GM19240 (cell line): Measurements from ENCODE around the gene TMEM33.

Source experiments
- DNase-seq: peaks from one replicate; pipeline ENCODE4 v3.0.0; 2011; ENCODE audit warnings: low spot score; ENCODE audit not compliant: insufficient read length

TMEM33 gene

GRCh38 chr4:41939016-41939626 lies 3.9 kb downstream of the TMEM33 start:
- DNase-seq, result no peak

- DNase-seq, result no peak
These were observed 5.6 kb downstream of the TMEM33 start for GRCh38 chr4:41940834-41941233.

GRCh38 chr4:41943506-41943905 lies 8.3 kb downstream of the TMEM33 start:
- DNase-seq, result no peak

- no peak for DNase-seq
These were observed 8.9 kb downstream of the TMEM33 start for GRCh38 chr4:41944089-41944488.

- DNase-seq, result no peak
These were observed 14.3 kb downstream of the TMEM33 start for GRCh38 chr4:41949531-41949930.

GRCh38 chr4:41957634-41958033 lies 22.4 kb downstream of the TMEM33 start:
- no peak for DNase-seq

- no peak for DNase-seq
These were observed 27.9 kb downstream of the TMEM33 start for GRCh38 chr4:41963105-41963504.

GRCh38 chr4:41964401-41964800 lies 29.2 kb downstream of the TMEM33 start:
- DNase-seq, result no peak

GRCh38 chr4:41967392-41967791 lies 32.2 kb downstream of the TMEM33 start:
- no peak for DNase-seq

- DNase-seq, result no peak
These were observed 34.4 kb downstream of the TMEM33 start for GRCh38 chr4:41969671-41970070.

- DNase-seq, result no peak
These were observed 40.1 kb downstream of the TMEM33 start for GRCh38 chr4:41975341-41975740.

- DNase-seq, result no peak
These were observed 41.7 kb downstream of the TMEM33 start for GRCh38 chr4:41976775-41977516.

GRCh38 chr4:41977709-41978108 lies 42.5 kb downstream of the TMEM33 start:
- DNase-seq, result no peak

GRCh38 chr4:41981456-41981855 lies 46.2 kb downstream of the TMEM33 start, which contains the start of gene DCAF4L1:
Gene DCAF4L1 (plus strand): TSS chr4:41981756. CDS start chr4:41981793, 37 bp downstream.
- no peak for DNase-seq

- DNase-seq, result no peak
These were observed 47.5 kb downstream of the TMEM33 start for GRCh38 chr4:41982716-41983115.

- no peak for DNase-seq
These were observed 49.9 kb downstream of the TMEM33 start for GRCh38 chr4:41985151-41985550.

GRCh38 chr4:41989994-41990364 lies 54.8 kb downstream of the TMEM33 start:
- no peak for DNase-seq

- peak; percentile 95 for DNase-seq
These were observed 55.3 kb downstream of the TMEM33 start, which contains the start of gene SLC30A9 for GRCh38 chr4:41990365-41991111. Gene SLC30A9 (plus strand): TSS chr4:41990530. CDS start chr4:41990652, 122 bp downstream.

- no peak for DNase-seq
These were observed 56.9 kb downstream of the TMEM33 start for GRCh38 chr4:41991916-41992767.

- DNase-seq, result no peak
These were observed 58.0 kb downstream of the TMEM33 start for GRCh38 chr4:41992967-41993857.
